Measurements from ENCODE around the gene HCFC1.
A peak's percentile ranks its signal among the peaks of the same experiment; 100 is the strongest.

HCFC1 gene

GRCh38 chrX:153973127-153974002 lies 1.7 kb upstream of the HCFC1 start:
- DNase-seq, result no peak

- DNase-seq, result peak; percentile 92
Observed at GRCh38 chrX:153972368-153973126, 929 bp upstream of the HCFC1 start, which contains the start of gene TMEM187. TSS of gene TMEM187 (plus strand) at chrX:153972754. CDS start at chrX:153982063, 9,309 bp downstream.

GRCh38 chrX:153971124-153971449 lies 531 bp downstream of the HCFC1 start:
- DNase-seq, result peak; percentile 91

GRCh38 chrX:153970357-153971123 lies 1.1 kb downstream of the HCFC1 start:
- DNase-seq, result peak; percentile 43

GRCh38 chrX:153969904-153970356 lies 1.7 kb downstream of the HCFC1 start:
- DNase-seq, result no peak

GRCh38 chrX:153969125-153969903 lies 2.3 kb downstream of the HCFC1 start:
- DNase-seq, result no peak

GRCh38 chrX:153968754-153969124 lies 2.9 kb downstream of the HCFC1 start:
- DNase-seq, result peak; percentile 50

- DNase-seq, result no peak
Observed at GRCh38 chrX:153968255-153968654, 3.4 kb downstream of the HCFC1 start.

GRCh38 chrX:153967536-153968224 lies 3.9 kb downstream of the HCFC1 start:
- DNase-seq, result peak; percentile 49

- DNase-seq, result peak; percentile 69
Observed at GRCh38 chrX:153966841-153967535, 4.6 kb downstream of the HCFC1 start.

GRCh38 chrX:153966283-153966688 lies 5.3 kb downstream of the HCFC1 start:
- no peak for DNase-seq

GRCh38 chrX:153965406-153965805 lies 6.2 kb downstream of the HCFC1 start:
- DNase-seq, result no peak

- DNase-seq, result no peak
Observed at GRCh38 chrX:153964105-153964504, 7.5 kb downstream of the HCFC1 start.

GRCh38 chrX:153963546-153963945 lies 8.1 kb downstream of the HCFC1 start:
- no peak for DNase-seq

- no peak for DNase-seq
Observed at GRCh38 chrX:153961292-153961691, 10.3 kb downstream of the HCFC1 start.

GRCh38 chrX:153960786-153961185 lies 10.8 kb downstream of the HCFC1 start:
- no peak for DNase-seq

GRCh38 chrX:153960077-153960476 lies 11.5 kb downstream of the HCFC1 start:
- DNase-seq, result no peak

GRCh38 chrX:153959649-153960048 lies 12.0 kb downstream of the HCFC1 start:
- DNase-seq, result no peak

GRCh38 chrX:153958605-153959004 lies 13.0 kb downstream of the HCFC1 start:
- no peak for DNase-seq

- DNase-seq, result no peak
Observed at GRCh38 chrX:153957224-153957623, 14.4 kb downstream of the HCFC1 start.

All from activated CD4-positive, alpha-beta T cell treated with anti-CD3 and anti-CD28 coated beads for 48 hours (primary cell).